Measurements from ENCODE around the gene NRXN2.

Gene NRXN2

GRCh38 chr11:64753019-64753379 lies 30.0 kb upstream of the NRXN2 start:
- Histone ChIP-seq H3K4me2 (ENCODE audit: low read length) (no peak overlapping the region), H3K36me3 (ENCODE audit: insufficient read depth, low read length) (no peaks in the 10 kb centered on the region), H3K4me1 (ENCODE audit: insufficient read depth, low read length, severe bottlenecking) (no peaks in the 10 kb centered on the region), H3K27ac (ENCODE audit: low read depth, low read length, poor library complexity, severe bottlenecking) (no peak overlapping the region), H3K4me3 (ENCODE audit: low read depth, low read length, poor library complexity, severe bottlenecking) (no peak overlapping the region), H3K9me3 (ENCODE audit: low read length) (no peaks in the 10 kb centered on the region), H3K9me2 (ENCODE audit: low read depth, low read length) (no peaks in the 10 kb centered on the region), H3K9ac (ENCODE audit: low read length) (no peak overlapping the region), H3F3A (ENCODE audit: insufficient read depth, low read length) (no peaks in the 10 kb centered on the region), H4K20me1 (ENCODE audit: insufficient read depth, low read length) (no peaks in the 10 kb centered on the region), H2AFZ (ENCODE audit: low read length) (no peak overlapping the region), H3K27me3 (ENCODE audit: insufficient read depth, low read length) (no peaks in the 10 kb centered on the region; the same call in 1 of the 2 replicates), H3K79me2 (ENCODE audit: insufficient read depth, low read length) (no peaks in the 10 kb centered on the region)
- no peak for TF ChIP-seq CTCF (IDR thresholded peaks at IDR 0.05; ENCODE audit: low read length)
- TF ChIP-seq EZH2 (IDR thresholded peaks at IDR 0.05; ENCODE audit: borderline replicate concordance, low read length) = no peak

- Histone ChIP-seq H3K27ac (ENCODE audit: low read depth, low read length, poor library complexity, severe bottlenecking) (no peak overlapping the region), H3K27me3 (ENCODE audit: insufficient read depth, low read length) (no peaks in the 10 kb centered on the region; the same call in 1 of the 2 replicates), H3F3A (ENCODE audit: insufficient read depth, low read length) (no peaks in the 10 kb centered on the region), H3K4me1 (ENCODE audit: insufficient read depth, low read length, severe bottlenecking) (no peaks in the 10 kb centered on the region), H2AFZ (ENCODE audit: low read length) (no peak overlapping the region), H3K9me2 (ENCODE audit: low read depth, low read length) (no peaks in the 10 kb centered on the region), H3K36me3 (ENCODE audit: insufficient read depth, low read length) (no peaks in the 10 kb centered on the region), H3K9me3 (ENCODE audit: low read length) (no peaks in the 10 kb centered on the region), H4K20me1 (ENCODE audit: insufficient read depth, low read length) (no peaks in the 10 kb centered on the region), H3K9ac (ENCODE audit: low read length) (no peak overlapping the region), H3K4me2 (ENCODE audit: low read length) (no peak overlapping the region), H3K4me3 (ENCODE audit: low read depth, low read length, poor library complexity, severe bottlenecking) (no peak overlapping the region), H3K79me2 (ENCODE audit: insufficient read depth, low read length) (no peaks in the 10 kb centered on the region)
- TF ChIP-seq EZH2 (IDR thresholded peaks at IDR 0.05; ENCODE audit: borderline replicate concordance, low read length) (no peak), CTCF (IDR thresholded peaks at IDR 0.05; ENCODE audit: low read length) (no peak)
Observed at GRCh38 chr11:64752175-64752970, 29.4 kb upstream of the NRXN2 start.

- no peak overlapping the region for H3K4me2 ChIP-seq (ENCODE audit: low read length)
- H2AFZ ChIP-seq (ENCODE audit: low read length) = no peak overlapping the region
- no peaks in the 10 kb centered on the region for H3K9me3 ChIP-seq (ENCODE audit: low read length)
- no peak overlapping the region for H3K9ac ChIP-seq (ENCODE audit: low read length)
- no peaks in the 10 kb centered on the region; the same call in 1 of the 2 replicates for H3K27me3 ChIP-seq (ENCODE audit: insufficient read depth, low read length)
- no peaks in the 10 kb centered on the region for H3K36me3 ChIP-seq (ENCODE audit: insufficient read depth, low read length)
- no peaks in the 10 kb centered on the region for H4K20me1 ChIP-seq (ENCODE audit: insufficient read depth, low read length)
- no peak overlapping the region for H3K27ac ChIP-seq (ENCODE audit: low read depth, low read length, poor library complexity, severe bottlenecking)
- H3F3A ChIP-seq (ENCODE audit: insufficient read depth, low read length) = no peaks in the 10 kb centered on the region
- no peaks in the 10 kb centered on the region for H3K79me2 ChIP-seq (ENCODE audit: insufficient read depth, low read length)
- no peaks in the 10 kb centered on the region for H3K9me2 ChIP-seq (ENCODE audit: low read depth, low read length)
- no peaks in the 10 kb centered on the region for H3K4me1 ChIP-seq (ENCODE audit: insufficient read depth, low read length, severe bottlenecking)
- no peak for TF ChIP-seq CTCF (IDR thresholded peaks at IDR 0.05; ENCODE audit: low read length)
- TF ChIP-seq EZH2 (IDR thresholded peaks at IDR 0.05; ENCODE audit: borderline replicate concordance, low read length) = no peak
- H3K4me3 ChIP-seq (ENCODE audit: low read depth, low read length, poor library complexity, severe bottlenecking) = no peak overlapping the region
Observed at GRCh38 chr11:64751580-64751979, 28.6 kb upstream of the NRXN2 start.
